CD4-positive, alpha-beta T cell treated with Interleukin-17A for 4 hours (primary cell): ENCODE results near the gene PLBD2.

Experiments used
- DNase-seq: peaks from one replicate; pipeline ENCODE4 v3.0.0-alpha.2; 2020; ENCODE audit warnings: mixed read lengths

The PLBD2 gene

GRCh38 chr12:113422886-113423669 lies 64.7 kb downstream of the PLBD2 start:
- no peak for DNase-seq

GRCh38 chr12:113424456-113424855 lies 66.1 kb downstream of the PLBD2 start:
- no peak for DNase-seq

GRCh38 chr12:113424915-113425823 lies 66.8 kb downstream of the PLBD2 start:
- peak; percentile 59 for DNase-seq

GRCh38 chr12:113425960-113426453 lies 67.6 kb downstream of the PLBD2 start:
- no peak for DNase-seq

GRCh38 chr12:113427882-113428281 lies 69.5 kb downstream of the PLBD2 start:
- no peak for DNase-seq

- no peak for DNase-seq
Measured at GRCh38 chr12:113428482-113428881, 70.1 kb downstream of the PLBD2 start.

- DNase-seq: no peak
Measured at GRCh38 chr12:113432986-113433385, 74.6 kb downstream of the PLBD2 start.

- DNase-seq: no peak
Measured at GRCh38 chr12:113435367-113435766, 77.0 kb downstream of the PLBD2 start.

- no peak for DNase-seq
Measured at GRCh38 chr12:113436586-113436985, 78.2 kb downstream of the PLBD2 start.

- no peak for DNase-seq
Measured at GRCh38 chr12:113436993-113437728, 78.8 kb downstream of the PLBD2 start.

GRCh38 chr12:113437729-113438100 lies 79.3 kb downstream of the PLBD2 start:
- DNase-seq: no peak

- no peak for DNase-seq
Measured at GRCh38 chr12:113438523-113439300, 80.3 kb downstream of the PLBD2 start.

- DNase-seq: no peak
Measured at GRCh38 chr12:113439301-113439597, 80.9 kb downstream of the PLBD2 start.

GRCh38 chr12:113439606-113440030 lies 81.2 kb downstream of the PLBD2 start:
- no peak for DNase-seq

GRCh38 chr12:113440336-113440735 lies 81.9 kb downstream of the PLBD2 start:
- DNase-seq: no peak
